Measurements from ENCODE around the gene FOS. TPM values are rescaled to one million over a fixed set of nuclear protein-coding genes. Genes with fewer than 3 reads are reported as not detected.
"Not testable (repeated sequence)": the region's sequence is repeated elsewhere in the genome, so short reads cannot be mapped to it uniquely, and the experiment has no call there.

The FOS gene
- total RNA-seq, 1 experiment from 2014 or later: 78.3 TPM

DNA sequence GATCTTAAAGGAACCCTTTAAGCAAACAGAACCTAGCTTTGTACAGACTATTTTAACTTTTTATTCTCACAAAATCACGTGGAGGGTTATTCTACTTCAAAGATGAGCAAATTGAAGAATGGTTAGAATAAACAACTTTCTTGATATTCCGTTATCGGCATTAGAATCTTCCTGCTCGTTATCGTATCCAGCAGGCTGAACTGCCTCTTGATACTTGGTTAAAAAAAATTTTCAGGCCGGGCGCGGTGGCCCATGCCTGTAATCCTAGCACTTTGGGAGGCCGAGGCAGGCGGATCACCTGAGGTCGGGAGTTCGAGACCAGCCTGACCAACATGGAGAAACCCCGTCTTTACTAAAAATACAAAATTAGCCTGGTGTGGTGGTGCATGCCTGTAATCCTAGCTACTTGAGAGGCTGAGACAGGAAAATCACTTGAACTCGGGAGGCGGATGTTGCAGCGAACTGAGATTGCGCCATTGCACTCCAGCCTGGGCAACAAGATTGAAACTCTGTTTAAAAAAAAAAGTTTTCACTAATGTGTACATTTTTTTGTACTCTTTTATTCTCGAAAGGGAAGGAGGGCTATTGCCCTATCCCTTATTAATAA, 4.0 kb downstream of the FOS start:
- in situ Hi-C loops (cut with HindIII; ENCODE audit: low pct_unique_long_range_greater_than_20kb, low sequenced_read_pairs); DNase-seq (ENCODE audit: low read depth, low spot score): not testable (repeated sequence)

DNA sequence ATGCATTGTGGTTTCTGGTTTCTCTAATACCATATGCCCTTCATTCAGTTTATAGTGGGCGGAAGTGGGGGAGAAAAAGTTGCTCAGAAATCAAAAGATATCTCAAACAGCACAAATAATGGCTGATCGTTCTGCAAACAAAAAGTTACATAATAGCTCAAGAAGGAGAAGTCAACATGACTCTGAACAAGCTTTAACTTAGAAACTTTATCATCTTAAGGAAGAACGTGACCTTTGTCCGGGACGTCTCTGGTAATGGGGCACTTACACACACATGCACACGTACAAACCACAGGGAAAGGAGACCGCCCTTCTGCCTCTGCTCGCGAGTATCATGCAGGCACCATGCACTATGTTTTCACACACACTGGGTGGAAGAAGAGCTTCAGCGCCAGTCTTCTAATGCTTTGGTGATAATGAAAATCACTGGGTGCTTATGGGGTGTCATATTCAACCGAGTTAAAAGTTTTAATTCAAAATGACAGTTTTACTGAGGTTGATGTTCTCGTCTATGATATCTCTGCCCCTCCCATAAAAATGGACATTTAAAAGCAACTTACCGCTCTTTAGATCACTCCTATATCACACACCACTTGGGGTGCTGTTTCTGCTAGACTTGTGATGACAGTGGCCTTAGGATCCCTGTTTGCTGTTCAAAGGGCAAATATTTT, 4.7 kb downstream of the FOS start:
- in situ Hi-C loops (cut with HindIII; ENCODE audit: low pct_unique_long_range_greater_than_20kb, low sequenced_read_pairs): no loop called here
- DNase-seq (ENCODE audit: low read depth, low spot score): peak; percentile 47

DNA sequence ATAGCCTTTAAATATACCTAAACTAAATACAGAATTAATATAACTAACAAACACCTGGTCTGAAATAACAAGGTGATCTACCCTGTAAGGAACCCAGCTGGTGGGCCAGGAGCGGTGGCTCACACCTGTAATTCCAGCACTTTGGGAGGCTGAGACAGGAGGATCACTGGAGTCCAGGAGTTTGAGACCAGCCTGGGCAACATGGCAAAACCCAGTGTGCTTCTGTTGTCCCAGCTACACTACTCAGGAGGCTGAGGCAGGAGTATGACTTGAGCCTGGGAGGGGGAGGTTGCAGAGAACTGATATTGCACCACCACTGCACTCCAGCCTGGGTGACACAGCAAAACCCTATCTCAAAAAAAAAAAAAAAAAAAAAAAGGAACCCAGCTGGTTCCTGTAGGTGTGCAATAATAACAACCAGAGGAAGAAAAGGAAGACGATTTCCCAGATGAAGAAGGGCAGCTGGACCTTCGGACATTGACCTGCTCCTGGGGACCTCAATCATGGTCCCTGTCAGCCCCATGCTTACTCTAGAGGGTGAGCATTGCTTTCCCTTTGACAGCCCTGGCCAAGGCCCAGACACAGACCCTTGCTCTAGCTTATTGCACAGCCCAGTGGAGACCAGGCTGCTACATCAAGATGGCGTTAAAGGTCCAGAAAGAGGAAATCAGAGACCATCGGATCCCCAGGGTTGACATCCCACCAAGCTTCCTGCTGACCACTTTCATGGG, 5.4 kb downstream of the FOS start:
- no peak for DNase-seq (ENCODE audit: low read depth, low spot score)
- in situ Hi-C loops (cut with HindIII; ENCODE audit: low pct_unique_long_range_greater_than_20kb, low sequenced_read_pairs): no loop called here

DNA sequence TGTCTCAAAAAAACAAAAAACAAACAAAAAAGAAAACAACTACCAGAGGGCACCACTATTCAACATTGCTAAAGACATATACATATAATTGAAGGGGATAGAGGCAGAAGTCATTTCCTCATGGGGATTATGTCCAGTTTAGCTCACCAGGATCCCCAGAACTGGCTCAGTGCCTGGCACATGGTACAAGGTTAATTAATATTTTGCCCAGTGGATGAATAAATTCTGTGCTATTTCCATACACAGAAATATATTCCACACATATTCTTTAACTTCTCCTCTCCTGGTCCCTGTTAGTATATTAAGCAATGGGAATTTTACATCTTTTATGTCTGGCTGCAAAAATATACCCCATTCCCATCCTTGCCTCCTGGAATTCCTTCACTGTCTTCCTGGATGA, 6.7 kb downstream of the FOS start:
- DNase-seq (ENCODE audit: low read depth, low spot score): no peak
- in situ Hi-C loops (cut with HindIII; ENCODE audit: low pct_unique_long_range_greater_than_20kb, low sequenced_read_pairs): no loop called here

DNA sequence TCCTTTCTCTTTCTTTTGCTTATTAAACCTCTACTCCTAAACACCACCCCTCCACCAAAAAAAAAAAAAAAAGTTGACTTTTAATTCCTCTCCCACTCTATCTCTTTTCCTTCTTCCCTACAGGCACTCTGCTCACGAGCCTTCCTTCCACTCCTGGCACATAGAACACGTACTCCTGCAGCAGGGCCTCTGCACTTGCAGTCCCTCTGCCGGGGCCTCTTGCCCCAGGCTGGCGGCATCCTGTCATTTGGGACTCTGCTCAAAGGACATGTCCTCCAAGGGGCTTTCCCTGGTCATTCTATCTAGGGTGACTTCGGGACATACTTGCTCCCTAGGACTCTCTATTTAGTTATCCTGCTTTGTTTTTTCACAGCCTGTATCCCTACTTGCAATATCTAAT, 7.7 kb downstream of the FOS start:
- DNase-seq (ENCODE audit: low read depth, low spot score): no peak
- in situ Hi-C loops (cut with HindIII; ENCODE audit: low pct_unique_long_range_greater_than_20kb, low sequenced_read_pairs): no loop called here

DNA sequence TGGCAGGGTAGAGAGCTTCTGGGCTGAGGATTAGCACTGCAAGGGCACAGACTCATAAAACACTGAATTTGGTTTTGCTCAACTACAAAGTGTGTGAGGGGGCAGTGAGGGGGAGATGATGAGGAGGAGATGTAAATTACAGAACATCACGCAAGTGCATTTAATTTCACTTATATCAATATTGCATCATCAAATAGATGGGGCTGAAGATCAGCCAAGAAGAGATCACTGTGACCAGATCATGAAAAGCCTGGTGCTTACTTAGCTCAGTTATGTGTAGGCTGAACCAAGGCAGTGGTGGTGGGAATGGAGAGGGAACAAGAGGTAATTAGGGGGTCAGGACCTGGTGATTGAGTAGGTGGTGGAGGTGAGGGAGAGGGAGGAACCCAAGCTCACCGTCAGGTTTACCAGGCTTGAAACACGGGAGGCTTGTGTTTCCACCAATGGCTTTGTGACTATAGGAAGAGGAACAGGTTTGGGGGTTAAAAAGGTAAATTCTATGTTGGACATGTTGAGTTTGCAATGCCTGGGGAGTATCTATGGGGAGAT, 11.3 kb downstream of the FOS start:
- in situ Hi-C loops (cut with HindIII; ENCODE audit: low pct_unique_long_range_greater_than_20kb, low sequenced_read_pairs): no loop called here
- no peak for DNase-seq (ENCODE audit: low read depth, low spot score)

DNA sequence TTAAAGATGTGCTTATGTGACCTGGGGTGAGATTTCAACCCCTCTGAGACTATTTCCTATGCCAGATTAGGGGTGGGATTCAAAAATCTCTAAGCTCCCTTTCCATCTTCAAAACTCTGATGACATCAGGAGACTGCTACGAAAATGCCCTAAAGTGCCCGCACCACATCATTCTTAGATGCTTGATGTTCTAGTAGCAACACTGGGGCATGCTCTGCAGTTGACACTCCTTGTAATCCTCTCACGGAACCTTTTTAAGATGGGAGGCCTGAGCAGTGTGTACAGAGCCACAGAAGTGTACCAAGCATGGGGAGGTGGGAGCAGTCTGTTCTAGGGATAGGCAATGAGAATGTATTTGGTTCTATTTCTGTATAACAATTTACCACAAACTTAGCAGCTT, 12.2 kb downstream of the FOS start:
- in situ Hi-C loops (cut with HindIII; ENCODE audit: low pct_unique_long_range_greater_than_20kb, low sequenced_read_pairs): no loop called here
- DNase-seq (ENCODE audit: low read depth, low spot score): no peak

DNA sequence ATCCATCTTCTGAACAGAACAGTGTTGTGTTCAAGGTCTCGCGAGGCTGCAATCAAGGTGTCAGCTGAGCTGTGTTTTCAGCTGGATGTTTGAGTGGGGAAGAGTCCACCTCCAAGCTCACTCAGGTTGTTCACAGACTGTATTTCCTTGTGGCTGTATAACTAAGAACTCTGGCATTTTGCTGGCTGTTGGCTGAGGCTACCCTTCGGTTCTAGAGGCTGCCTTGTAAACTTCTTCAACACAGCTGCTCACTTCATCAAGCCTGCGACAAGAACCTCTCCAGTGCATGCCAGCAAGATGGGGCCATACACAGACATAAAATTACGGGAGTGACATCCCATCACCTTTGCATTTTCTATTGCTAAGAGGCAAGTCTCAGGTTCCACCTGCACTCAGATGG, 12.7 kb downstream of the FOS start:
- in situ Hi-C loops (cut with HindIII; ENCODE audit: low pct_unique_long_range_greater_than_20kb, low sequenced_read_pairs): no loop called here
- no peak for DNase-seq (ENCODE audit: low read depth, low spot score)

DNA sequence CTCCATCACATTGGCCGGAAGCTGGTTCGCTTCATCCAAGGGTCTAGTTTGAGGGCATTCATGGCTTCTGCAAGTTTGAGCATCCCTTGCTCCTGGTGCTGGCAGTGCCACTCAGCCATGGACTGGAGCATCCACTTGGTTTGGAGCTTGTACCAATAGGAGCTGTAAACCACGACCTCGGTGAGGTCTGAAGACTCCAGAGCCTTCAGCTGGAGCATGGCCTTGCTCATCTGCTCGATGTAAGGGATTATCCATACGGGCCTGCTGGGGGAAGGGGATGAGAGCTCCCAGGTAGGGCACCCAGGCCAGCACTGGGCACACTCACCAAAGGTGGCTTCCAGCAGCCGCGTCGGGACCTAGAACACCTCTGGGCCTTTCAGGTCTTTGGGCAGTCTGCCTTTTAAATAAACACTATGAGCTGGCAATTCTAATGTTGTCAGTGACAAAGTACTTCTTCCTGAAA, 13.5 kb downstream of the FOS start:
- in situ Hi-C loops (cut with HindIII; ENCODE audit: low pct_unique_long_range_greater_than_20kb, low sequenced_read_pairs): no loop called here
- DNase-seq (ENCODE audit: low read depth, low spot score): no peak

DNA sequence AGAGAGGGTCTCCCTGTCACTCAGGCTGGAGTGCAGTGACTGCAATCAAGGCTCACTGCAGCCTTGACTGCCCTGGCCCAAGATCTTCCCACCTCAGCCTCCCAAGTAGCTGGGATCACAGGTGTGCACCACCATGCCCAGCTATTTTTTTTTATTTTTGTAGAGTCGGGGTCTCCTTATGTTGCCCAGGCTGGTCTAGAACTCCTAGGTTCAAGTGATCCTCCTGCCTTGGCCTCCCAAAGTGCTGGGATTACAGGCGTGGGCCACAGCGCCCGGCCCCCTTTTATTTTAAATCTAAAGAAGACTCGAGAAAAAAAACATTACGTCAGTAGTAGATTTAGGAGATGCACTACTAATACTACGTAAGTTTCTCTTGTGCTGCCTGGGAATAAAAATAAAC, 14.3 kb downstream of the FOS start:
- DNase-seq (ENCODE audit: low read depth, low spot score): no peak
- in situ Hi-C loops (cut with HindIII; ENCODE audit: low pct_unique_long_range_greater_than_20kb, low sequenced_read_pairs): no loop called here

DNA sequence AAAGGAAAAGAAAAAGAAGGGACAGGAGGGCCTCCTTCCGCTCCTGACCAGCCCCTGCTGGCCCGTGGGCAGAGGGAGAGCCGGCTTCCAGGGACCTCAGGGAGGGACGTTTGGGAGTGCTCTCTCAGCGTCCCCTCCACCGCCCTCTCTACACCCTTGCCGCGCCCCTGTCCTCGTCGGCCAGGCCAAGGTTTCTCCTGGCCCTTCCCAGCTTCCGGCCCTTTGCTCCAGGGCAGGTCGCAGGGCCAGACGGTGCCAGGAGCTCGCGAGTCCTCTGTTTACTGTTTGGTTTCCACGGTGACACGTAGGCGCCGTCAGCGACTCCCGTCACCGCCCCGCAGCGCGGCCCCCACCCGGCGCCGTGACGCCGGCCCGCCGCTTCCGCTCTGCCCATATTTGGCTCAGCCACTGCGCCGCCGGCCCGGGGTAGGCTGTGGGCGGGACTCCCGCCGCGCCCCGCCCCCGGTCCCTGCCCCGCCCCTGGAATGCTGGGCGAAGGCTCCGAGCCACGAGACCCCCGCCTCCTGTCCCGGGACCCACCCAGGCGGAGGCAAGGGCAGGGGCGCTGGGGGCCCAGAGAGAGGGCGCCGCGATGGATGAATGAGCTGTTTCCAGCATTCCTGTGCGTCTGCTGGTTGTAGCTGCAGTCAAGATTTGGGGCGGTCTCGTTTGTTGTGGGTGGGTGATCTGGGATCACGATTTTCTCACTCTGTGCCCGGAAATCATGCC, 15.5 kb downstream of the FOS start:
- in situ Hi-C loops (cut with HindIII; ENCODE audit: low pct_unique_long_range_greater_than_20kb, low sequenced_read_pairs): no loop called here

DNA sequence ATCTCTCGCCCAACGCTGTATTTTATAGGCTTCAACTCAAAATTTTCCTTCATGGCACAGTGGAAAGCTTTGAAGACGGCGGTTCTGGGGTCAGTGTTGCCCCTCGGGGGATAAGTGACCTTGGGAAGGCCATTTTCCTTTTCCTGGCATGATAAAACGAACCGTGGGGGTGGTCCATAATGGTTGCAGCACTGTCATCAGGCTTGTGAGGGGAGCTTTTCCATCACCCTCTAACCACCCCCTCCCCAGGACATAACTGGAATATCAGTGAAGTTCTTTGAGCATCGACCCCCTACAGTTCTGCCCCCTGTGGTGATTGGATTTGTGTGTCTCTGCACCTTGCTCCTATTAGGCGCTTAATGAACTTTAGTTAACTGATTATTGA, 16.0 kb downstream of the FOS start:
- in situ Hi-C loops (cut with HindIII; ENCODE audit: low pct_unique_long_range_greater_than_20kb, low sequenced_read_pairs): no loop called here
- DNase-seq (ENCODE audit: low read depth, low spot score): no peak

More for the DNA sequence above, 15.5 kb downstream of the FOS start:
- DNase-seq (ENCODE audit: low read depth, low spot score): peak; percentile 95

DNA sequence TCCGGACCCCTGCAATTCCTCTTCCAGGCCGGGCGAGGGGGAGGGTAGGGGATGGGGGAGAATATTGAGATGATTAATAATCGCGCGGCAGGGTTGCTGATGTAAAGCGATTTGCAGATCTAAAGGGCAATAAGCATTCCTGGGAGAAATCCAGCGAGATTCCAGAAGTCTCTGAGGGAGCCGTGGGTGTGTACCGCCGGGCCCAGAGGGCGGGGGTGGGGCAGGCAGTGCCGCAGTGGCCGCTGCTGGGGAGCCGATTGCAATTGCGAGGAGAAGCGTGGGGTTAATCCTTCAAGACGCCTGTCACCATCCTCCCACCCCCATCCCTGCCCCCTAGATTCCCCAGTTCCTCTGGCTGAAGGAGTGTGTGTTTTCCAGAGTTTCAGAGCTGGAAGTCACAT, 16.4 kb downstream of the FOS start:
- in situ Hi-C loops (cut with HindIII; ENCODE audit: low pct_unique_long_range_greater_than_20kb, low sequenced_read_pairs): no loop called here
- peak; percentile 80 for DNase-seq (ENCODE audit: low read depth, low spot score)

DNA sequence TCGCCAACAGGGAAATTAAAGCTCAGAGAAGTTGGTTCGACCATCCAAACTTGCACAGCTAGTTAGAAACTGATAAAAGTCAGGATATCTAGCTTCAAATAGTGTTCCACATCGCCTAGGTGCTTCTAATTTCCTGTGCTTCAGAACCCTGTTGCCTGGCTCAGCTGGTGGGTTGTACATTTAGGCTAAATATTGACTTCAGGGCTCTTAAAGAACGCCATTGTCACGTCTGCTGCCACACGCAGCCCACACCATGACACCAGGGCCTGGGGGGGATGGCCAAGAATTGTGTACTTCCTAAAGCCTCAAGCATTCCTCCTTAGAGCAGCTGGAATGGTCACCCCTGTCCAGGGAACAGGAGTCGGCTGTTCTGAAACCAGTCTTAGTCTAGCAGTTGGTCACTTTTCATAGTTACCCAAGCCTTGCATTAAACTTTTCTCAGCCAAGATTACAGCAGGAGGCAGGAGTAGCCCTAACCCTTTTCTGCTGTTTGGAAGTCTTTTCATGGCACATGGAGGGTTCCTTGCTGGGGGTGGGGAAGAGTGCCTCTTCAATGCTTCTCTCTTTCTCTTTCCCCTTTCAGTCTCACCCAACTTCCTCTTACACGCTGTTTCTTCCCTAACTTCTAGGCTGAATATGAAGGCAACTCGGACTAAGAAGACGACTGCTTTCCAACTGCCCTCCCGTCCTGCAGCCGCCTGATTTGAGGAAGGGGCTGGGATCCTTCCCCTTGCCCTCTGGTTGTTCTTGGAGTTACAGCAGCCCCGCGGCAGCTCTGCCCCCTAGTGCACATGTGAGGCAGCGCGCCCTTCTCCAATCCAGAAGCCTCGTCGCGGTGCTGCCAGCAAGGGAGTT, 17.1 kb downstream of the FOS start:
- in situ Hi-C loops (cut with HindIII; ENCODE audit: low pct_unique_long_range_greater_than_20kb, low sequenced_read_pairs): no loop called here
- peak; percentile 79 for DNase-seq (ENCODE audit: low read depth, low spot score)

DNA sequence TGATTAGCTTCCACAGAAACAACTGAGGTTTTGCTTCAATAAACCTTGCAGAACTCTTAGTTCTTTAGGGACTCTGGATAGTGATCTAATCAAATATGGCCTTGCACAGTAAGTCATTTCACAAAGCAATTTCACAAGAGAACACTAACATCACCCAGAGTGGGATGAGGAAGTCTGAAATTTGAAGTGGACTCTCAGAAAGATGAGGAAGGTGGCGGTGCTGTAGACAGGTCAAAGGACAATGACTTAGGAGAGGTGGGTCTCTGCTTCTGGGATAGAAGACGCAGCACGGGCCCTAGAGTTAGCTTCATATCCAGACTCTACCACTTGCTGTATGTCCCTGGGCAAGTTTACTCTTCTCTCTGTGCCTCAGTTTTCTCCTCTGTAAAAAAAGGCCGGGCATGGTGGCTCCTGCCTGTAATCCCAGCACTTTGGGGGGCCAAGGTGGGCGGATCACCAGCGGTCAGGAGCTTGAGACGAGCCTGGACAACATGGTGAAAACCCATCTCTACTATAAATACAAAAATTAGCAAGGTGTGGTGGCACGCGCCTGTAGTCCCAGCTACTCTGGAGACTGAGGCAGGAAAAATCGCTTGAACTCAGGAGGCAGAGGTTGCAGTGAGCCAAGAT, 18.9 kb downstream of the FOS start:
- DNase-seq (ENCODE audit: low read depth, low spot score): no peak
- in situ Hi-C loops (cut with HindIII; ENCODE audit: low pct_unique_long_range_greater_than_20kb, low sequenced_read_pairs): no loop called here

DNA sequence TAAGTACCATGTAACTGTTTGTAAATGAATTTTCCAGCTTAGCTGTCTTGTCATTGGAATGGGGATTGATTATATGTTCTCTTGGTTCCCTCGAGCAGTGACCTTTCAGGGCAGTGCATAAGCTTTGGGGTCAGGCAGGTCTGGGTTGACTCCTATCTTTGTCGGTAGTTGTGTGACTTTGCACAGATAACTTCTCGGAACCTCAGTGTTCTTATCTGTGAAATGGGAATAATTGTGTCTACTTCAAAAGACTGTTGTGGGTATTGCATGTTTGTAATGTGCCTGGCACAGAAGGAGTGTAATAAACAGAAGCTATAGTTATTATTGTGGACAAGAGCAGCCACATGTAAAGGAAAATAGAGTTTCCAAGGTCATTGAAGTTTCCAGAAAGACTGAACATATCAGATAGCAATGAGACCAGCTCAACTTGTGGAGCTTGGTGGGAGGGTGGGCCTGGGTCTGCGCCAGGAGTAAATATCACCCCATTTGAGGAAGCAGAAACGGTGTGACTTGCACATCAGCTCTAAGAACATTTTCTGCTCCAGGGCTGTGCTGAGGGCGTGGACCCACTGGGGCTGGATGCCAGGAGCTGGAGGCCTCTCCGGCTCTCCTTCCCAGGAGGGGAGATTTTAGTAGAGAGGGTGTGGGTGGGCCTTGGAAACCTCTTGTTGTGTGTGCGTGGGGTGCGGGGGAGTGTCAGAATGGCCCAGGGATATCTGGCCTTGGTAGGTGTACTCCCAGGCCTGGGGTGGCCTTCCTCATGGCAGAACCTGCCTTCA, 19.7 kb downstream of the FOS start:
- DNase-seq (ENCODE audit: low read depth, low spot score): no peak
- in situ Hi-C loops (cut with HindIII; ENCODE audit: low pct_unique_long_range_greater_than_20kb, low sequenced_read_pairs): no loop called here

Data from SK-MEL-5 (cell line).